Osteoblast (primary cell): Measurements from ENCODE around the gene DOCK1. TPM values are rescaled to one million over a fixed set of nuclear protein-coding genes. Genes with fewer than 3 reads are reported as not detected.

ENCODE experiments used
- DNase-seq: peaks from one replicate; pipeline ENCODE4 v3.0.0; 2011; ENCODE audit warnings: low spot score, mixed read lengths; ENCODE audit not compliant: insufficient read length; ENCODE audit errors: missing footprints
- H2AFZ ChIP-seq: 2 replicates; pipeline ENCODE4 v1.6.0; 2011; ENCODE audit warnings: mild to moderate bottlenecking, low read length
- H3K27ac ChIP-seq: 2 replicates; pipeline ENCODE4 v1.5.1; 2011; ENCODE audit warnings: mild to moderate bottlenecking, low read depth, low read length, moderate library complexity
- H3K27me3 ChIP-seq: 2 replicates; pipeline ENCODE4 v1.6.0; 2012; ENCODE audit warnings: mild to moderate bottlenecking, control low read depth, inconsistent platforms, low read length, moderate library complexity; ENCODE audit not compliant: insufficient read depth
- H3K36me3 ChIP-seq: 2 replicates; pipeline ENCODE4 v1.5.1; 2011; ENCODE audit warnings: mild to moderate bottlenecking, low read length, control low read depth, moderate library complexity; ENCODE audit not compliant: insufficient read depth
- H3K4me1 ChIP-seq: 2 replicates; pipeline ENCODE4 v1.5.1; 2011; ENCODE audit warnings: mild to moderate bottlenecking, low read length, control low read depth, moderate library complexity; ENCODE audit not compliant: insufficient read depth
- H3K4me2 ChIP-seq: 2 replicates; pipeline ENCODE4 v1.6.0; 2011; ENCODE audit warnings: mild to moderate bottlenecking, low read length; ENCODE audit not compliant: insufficient read depth
- H3K4me3 ChIP-seq: fragments of 200-600 bp; sonication (generic); 3 replicates; pipeline ENCODE4 v1.5.1; 2012; ENCODE audit warnings: mild to moderate bottlenecking, low read length, inconsistent platforms; ENCODE audit not compliant: insufficient read depth
- H3K79me2 ChIP-seq: 2 replicates; pipeline ENCODE4 v1.6.0; 2012; ENCODE audit warnings: mild to moderate bottlenecking, low read length, control low read depth, inconsistent platforms; ENCODE audit not compliant: insufficient read depth
- H3K9me3 ChIP-seq: 2 replicates; pipeline ENCODE4 v1.5.1; 2011; ENCODE audit warnings: low read depth, low read length, control low read depth
- H4K20me1 ChIP-seq: 2 replicates; pipeline ENCODE4 v1.6.0; 2012; ENCODE audit warnings: mild to moderate bottlenecking, low read length, control low read depth; ENCODE audit not compliant: insufficient read depth
- CTCF ChIP-seq: IDR thresholded peaks from 2 replicates; pipeline ENCODE4 v1.5.1; 2011; ENCODE audit warnings: mild to moderate bottlenecking, low read depth, low read length, moderate library complexity; ENCODE audit errors: extremely low read depth
- total RNA-seq: library from RNA; depleted of rRNA; stranded (reverse); fragments of >200 nt; gene quantifications from 2 replicates; pipeline ENCODE4 v1.2.3, GENCODE V29; 2012

The DOCK1 gene
- total RNA-seq, 1 donor = 80.3 TPM

GRCh38 chr10:127088908-127089307 is 183.7 kb downstream of the DOCK1 start:
- Histone ChIP-seq H3K4me1 (no peaks in the 10 kb centered on the region), H3K4me3 (no peak overlapping the region), H3K9me3 (no peaks in the 10 kb centered on the region), H3K27me3 (no peaks in the 10 kb centered on the region), H3K4me2 (no peak overlapping the region), H4K20me1 (peaks cover 7% of the 10 kb centered on the region), H3K36me3 (peaks cover 3% of the 10 kb centered on the region), H3K79me2 (no peaks in the 10 kb centered on the region), H2AFZ (no peak overlapping the region), H3K27ac (no peak overlapping the region)
- TF ChIP-seq CTCF = no peak
- DNase-seq = no peak

- no peak for TF ChIP-seq CTCF
- Histone ChIP-seq H2AFZ (no peak overlapping the region), H3K79me2 (no peaks in the 10 kb centered on the region), H3K4me3 (no peak overlapping the region), H3K36me3 (peaks cover 3% of the 10 kb centered on the region), H3K4me1 (no peaks in the 10 kb centered on the region), H3K4me2 (no peak overlapping the region), H4K20me1 (peaks cover 12% of the 10 kb centered on the region), H3K9me3 (no peaks in the 10 kb centered on the region), H3K27ac (no peak overlapping the region), H3K27me3 (no peaks in the 10 kb centered on the region)
- no peak for DNase-seq
These were observed 184.2 kb downstream of the DOCK1 start for GRCh38 chr10:127089446-127089845.

- Histone ChIP-seq H3K4me1 (no peaks in the 10 kb centered on the region), H3K4me2 (no peak overlapping the region), H3K27me3 (no peaks in the 10 kb centered on the region), H3K27ac (no peak overlapping the region), H3K79me2 (no peaks in the 10 kb centered on the region), H4K20me1 (peaks cover 13% of the 10 kb centered on the region), H3K36me3 (peaks cover 3% of the 10 kb centered on the region), H2AFZ (no peak overlapping the region), H3K4me3 (no peak overlapping the region), H3K9me3 (no peaks in the 10 kb centered on the region)
- TF ChIP-seq CTCF = no peak
- DNase-seq = no peak
These were observed 184.9 kb downstream of the DOCK1 start for GRCh38 chr10:127090138-127090537.

- Histone ChIP-seq H3K4me3 (no peak overlapping the region), H3K27ac (no peak overlapping the region)
These were observed 186.1 kb downstream of the DOCK1 start for GRCh38 chr10:127091354-127091753.

More at GRCh38 chr10:127091354-127091753, 186.1 kb downstream of the DOCK1 start:
- peaks cover 15% of the 10 kb centered on the region for H4K20me1 ChIP-seq
- no peak overlapping the region for H2AFZ ChIP-seq
- H3K4me1 ChIP-seq = no peaks in the 10 kb centered on the region
- DNase-seq = no peak
- no peaks in the 10 kb centered on the region for H3K79me2 ChIP-seq
- no peaks in the 10 kb centered on the region for H3K27me3 ChIP-seq
- TF ChIP-seq CTCF = no peak
- H3K36me3 ChIP-seq = peaks cover 10% of the 10 kb centered on the region
- no peak overlapping the region for H3K4me2 ChIP-seq
- H3K9me3 ChIP-seq = no peaks in the 10 kb centered on the region
